AG08396 (cell line): ENCODE measurements around the gene UBE2G2.

Source experiments
- DNase-seq: peaks from one replicate; pipeline ENCODE4 v3.0.0; 2012; ENCODE audit warnings: low spot score, mixed read lengths

UBE2G2 gene

DNA sequence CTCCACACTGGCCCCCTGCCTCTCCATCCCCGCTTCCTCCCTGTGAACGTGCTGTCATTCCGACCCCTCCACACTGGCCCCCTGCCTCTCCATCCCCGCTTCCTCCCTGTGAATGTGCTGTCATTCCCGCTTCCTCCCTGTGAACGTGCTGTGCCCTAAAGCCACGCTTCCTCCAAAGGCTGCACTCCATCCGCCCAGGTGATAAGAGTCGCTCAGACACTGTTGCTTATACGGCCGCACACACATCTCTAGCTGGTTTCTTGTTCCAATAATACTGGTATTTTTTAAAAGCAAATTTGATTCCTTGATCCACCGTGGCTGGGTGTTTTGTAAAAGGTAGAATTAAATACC lies 51.0 kb downstream of the UBE2G2 start:
- no peak for DNase-seq

DNA sequence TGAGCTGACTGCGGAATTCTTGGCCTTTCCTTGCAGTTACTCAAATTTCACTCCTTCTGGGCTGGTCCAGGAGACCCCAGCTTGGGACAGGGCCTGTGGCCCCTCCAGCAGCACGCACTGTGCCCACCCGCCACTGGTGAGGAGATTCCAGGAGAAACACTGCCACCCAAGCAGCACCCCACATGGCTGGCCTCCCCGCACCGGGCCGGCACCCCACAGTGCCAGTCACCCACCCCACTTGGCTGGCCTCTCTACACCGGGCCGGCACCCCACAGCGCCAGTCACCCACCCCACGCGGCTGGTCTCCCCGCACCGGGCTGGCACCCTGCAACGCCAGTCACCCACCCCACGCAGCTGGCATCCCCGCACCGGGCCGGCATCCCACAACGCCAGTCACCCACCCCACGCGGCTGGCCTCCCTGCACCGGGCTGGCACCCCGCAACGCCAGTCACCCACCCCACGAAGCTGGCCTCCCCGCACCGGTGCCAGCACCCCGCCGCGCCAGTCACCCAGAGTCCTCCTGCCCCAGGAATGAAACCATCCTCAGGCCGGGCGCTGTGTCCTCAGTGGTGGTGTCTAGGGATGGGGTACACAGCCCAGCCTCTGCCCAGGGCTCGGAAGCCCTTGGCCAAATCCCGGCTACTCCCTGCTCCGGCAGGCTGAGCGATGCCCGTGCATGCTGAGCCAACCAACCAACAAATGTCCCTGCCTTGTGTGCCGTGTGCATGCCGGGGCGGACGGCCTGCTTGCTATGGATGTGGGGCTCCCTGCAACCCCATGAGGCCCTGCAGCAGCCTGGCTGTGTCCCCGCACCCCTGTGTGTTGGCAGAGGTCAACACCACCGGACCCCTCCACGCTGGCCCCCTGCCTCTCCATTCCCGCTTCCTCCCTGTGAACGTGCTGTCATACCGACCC lies 51.6 kb downstream of the UBE2G2 start:
- DNase-seq = no peak

DNA sequence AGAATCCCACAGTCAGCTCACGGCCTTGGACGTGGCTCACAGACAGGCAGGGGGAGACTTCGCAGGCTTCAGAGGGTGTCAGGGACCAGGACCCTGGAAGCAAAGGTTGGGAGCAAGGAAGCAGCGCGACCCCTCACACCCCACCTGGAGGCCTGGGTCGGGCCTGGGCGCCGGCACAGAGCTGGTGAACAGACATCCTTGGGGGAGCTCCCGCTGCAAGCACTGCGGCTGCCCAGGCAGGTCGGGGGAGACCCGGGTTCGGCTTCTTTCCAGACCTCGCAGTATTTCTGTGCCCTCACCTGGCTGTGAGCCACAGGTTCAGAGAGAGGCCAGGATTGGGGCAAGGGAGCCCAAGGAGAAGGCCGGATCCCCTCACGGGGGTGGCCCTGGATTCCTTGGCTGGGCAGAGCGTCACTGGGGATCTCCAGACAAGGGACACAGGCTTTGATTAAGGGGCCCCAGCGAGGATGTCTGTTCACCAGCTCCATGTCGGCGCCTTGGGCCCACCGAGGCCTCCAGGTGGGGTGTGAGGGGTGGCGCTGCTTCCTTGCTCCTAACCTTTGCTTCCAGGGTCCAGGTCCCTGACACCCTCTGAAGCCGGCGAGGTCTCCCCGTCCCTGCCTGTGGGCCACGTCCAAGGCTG lies 52.4 kb downstream of the UBE2G2 start:
- DNase-seq = no peak

DNA sequence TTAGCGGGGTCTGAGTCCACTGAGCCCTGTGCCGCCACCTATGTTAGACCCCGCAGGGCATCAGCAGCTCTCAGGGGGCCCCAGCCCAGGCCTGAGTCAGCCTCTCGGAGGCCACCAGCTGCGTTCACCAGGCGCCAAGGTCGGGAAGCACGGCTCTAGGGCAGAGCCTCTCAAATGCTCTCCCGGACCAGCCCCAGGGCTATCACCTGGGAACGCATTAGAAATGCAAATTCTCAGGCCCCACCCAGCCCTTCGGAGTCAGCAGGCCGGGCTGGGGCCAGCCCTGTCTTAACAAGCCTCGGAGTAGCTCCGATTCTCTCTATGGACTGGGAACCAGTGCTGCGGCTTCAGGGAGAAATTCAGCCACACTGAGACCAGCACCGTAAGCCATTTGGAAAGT lies 53.0 kb downstream of the UBE2G2 start:
- DNase-seq = no peak

DNA sequence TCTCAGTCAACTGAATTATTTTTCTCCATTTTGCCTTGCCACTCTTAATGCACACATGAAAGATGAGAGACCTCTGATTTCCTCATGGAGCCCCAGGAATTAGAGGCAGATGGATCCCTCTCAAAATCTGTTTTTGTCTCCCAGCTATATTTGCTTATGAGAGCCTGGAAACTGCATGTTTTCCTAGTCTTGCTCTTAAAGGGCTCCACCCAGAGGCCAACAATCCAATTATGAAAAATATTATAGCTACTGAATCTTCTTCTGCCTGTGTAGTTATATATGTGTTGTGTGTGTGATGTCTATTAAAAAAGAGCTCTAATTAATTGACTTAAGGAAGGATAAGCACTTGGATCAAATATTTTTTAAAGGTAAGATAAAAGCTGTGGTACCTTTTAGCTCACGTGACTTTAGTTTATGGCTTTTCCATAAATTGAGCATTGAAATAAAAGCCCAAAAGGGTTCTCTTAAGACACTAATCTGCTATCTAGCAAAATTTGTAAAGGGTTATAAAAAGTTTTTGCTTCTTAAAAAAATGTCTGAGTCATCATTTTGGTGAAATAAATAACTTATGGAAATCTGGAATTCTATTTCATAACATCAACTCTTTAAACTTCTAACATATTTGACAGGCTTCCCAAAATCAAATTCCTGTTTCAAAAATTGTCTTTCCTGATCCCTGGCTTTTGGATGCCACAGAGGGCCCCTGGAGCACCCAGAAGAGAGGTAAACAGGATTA lies 59.0 kb downstream of the UBE2G2 start:
- DNase-seq = no peak

DNA sequence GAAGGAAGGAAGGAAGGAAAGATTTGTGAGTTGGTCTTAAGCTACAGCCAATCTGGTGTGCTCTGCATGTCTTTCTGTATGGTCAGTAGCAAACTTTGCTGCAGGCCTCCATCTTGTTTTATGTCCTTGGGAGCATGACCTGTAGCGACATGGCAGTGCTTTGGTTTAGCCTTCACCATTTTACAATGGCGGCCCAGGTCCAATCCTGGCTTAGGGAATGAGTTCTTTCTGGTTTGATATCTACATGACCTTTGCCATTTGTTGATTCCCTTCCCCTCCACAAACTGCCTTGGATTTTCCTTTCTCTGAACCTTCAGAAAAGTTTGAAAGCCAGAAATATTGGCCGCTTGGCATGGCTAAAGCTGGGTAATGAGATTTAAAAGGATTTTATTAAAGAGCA lies 59.7 kb downstream of the UBE2G2 start:
- no peak for DNase-seq

DNA sequence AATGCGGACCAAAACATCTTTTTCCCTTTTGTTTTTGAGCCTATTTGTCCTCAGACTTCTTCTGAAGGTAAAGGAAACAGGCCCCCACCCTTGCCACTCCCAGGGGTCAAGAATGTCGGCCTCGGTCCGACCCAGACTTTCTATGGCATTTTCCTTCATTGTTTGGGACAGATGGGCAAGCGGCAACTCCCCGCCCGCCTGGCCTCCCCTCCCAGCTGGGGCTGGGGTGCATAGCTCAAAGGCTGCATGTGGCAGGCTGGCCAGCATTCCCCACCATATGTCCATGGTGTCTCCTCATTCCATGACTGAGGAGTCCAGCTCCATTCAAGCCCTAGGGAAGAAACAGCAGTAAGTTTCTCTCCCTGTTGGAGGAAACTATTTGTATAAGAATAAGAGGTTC lies 60.9 kb downstream of the UBE2G2 start:
- DNase-seq = no peak

DNA sequence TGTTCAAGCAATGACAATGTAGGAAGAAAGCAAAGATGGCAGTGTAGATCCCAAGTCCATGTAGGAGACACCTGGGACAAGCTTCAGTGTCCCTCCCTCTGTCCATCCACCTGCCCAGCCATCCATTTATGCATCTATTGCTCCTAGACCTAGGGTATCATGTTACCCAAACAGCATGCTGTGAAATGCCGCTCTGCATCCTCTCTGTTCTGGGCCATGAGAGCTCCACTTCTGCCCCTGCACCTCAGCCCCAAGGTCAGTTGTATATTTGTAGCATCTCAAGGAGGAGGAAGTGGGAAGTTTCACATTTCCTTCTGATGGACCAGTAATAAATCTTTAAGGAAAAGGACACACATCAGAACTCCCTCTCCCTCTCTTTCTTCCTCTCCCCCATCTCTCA lies 62.3 kb downstream of the UBE2G2 start:
- no peak for DNase-seq

DNA sequence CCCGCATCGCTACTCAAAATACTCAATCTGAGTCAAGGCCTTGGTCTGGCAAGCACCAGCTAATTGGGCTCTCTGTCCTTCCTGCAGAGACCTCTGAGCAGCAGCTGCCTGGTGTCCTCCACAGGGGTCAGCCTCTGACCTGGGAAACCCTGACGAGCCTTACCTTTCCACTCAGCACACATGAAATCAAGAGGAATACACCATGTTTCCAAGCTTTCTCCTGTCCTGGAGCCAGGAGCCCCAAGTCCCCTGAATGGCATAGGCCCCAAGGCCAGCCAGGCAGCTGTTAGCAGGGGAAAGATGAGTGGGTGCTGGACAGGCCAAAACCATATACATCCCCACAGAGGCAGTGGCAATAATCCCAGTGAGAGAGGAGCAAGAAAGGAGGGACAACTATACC lies 63.0 kb downstream of the UBE2G2 start:
- DNase-seq = no peak

DNA sequence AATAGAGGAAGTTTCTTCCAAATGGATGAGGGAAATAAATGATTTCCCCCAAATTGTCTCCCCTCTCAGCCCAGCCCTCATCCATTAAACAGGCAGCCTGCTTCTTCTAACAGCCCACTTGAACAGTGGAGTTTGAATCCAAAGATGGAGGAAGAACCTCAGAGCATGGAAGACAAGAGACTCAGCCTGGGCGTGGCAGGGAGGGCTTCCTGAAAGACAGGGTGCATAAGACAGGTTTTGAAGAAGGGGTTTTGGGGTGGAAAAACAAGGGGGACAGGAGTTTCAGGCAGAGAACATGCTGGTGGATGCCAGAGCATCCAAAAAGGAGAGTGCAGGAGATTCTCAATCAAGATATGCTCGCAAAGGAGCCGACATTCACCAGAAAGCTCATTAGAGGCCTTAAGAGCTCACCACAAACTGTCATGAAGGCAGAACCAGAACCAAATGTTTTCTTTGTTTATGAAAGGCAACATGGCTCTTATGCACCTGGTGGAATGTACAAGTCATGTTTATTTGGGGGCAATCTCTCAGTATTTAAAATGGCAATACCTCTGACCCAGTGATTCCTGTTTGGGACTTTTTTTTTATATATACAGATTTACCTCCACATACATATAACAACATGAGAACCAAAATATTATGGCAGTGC lies 63.8 kb downstream of the UBE2G2 start:
- DNase-seq = no peak

DNA sequence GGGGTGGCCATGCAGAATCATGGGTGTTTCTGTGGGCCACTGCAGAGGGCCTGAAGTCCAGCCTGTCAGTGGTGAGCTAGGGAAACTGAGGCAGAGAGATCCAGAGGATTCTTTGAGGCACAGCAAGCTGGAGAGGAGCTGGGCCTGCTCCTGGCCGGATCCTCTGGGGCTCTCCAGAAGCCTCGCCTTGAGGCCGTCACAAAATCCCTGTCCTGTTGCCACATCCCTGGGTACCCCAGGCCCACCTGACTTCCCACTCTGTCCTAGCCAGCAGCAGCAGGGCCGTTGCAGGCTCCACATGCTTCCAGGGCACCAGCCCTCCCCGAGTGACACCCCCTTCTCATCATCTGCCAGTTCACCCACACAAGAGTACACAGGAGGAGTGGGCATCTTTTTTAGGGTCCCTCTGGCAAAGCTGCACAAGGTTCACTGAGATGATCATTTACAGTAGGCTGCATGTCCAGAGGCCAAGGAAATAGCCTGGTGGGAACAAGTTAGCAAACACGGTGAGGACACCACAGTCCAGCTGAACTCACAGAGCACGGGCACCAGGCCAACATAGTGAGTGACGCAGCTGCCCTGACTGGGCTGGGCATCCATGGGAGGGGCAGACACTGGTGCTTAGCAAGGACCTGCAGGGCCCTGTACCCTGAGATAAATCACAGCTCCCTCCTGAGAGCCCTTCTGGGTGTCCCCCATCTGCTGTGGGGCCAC lies 65.2 kb downstream of the UBE2G2 start:
- no peak for DNase-seq

DNA sequence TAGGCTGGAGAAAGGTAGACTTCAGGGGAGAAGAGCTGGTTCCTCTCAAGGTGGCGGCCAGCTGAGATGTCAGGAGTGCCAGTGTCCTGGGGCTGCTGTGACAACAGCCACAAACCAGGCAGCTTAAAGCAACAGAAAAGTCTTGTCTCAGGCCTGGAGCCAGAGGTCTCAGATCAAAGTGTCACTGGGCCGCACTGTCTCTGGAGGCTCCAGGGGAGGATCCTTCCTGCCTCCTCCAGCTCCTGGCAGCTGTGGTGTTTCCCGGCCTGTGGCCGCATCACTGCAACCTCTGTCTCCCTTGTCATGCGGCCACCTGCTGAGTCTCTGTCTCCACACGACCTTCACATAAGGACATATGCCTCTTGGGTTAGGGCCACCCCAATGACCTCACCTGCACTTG lies 65.8 kb downstream of the UBE2G2 start:
- no peak for DNase-seq

DNA sequence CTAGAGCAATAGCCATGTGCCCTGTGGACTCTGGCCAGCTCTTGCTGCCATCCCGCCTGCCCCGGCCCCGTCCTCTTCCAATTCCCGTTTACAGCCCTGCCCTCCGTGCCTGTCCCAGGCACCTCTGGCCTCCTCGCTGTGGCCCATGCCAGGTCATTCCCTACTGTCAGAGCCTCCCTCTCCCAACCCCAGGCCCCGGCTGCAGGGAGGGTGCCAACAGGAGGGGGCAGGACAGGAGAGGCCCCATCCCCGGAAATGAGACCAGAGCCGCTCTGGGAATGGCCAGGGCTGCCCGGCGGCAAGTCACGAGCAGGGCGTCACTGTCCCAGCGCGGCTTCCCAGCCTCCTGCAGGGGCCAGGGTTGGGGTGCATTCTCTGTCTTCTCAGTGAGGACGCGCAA lies 66.8 kb downstream of the UBE2G2 start:
- DNase-seq = no peak

DNA sequence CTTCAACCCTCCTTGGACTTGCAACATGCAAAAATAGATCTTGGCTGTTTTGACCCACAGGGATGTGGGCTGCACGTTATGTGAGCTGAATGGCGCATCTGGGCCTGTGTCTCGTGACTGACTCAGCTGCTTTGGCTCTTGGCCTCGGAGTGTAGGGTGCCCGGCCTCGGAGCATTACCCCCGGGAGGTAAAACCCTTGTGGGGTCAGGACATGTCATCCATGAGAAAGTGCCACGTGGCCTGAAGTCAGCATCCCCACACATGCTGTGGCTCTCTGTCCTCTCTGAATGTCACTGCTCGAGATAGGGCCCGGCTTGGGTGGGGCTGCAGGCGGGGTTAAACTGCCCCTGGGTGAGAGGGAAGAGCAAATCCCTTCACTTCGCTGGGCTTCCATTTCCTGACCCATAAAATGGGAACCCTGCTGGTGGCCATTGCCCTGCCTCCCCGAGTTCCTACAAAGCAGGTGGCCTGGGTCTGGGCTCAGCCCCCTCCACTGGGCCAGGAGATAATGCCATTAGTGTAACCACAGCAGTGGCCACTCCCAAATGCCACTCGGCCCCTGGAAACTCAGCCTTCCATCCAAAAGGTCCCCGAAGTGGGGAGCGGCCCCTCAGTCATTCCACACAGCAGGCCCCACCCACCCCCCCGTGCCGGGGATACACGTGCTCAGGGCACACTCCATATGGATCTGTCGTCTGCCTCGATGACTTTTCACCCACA lies 67.4 kb downstream of the UBE2G2 start:
- no peak for DNase-seq

DNA sequence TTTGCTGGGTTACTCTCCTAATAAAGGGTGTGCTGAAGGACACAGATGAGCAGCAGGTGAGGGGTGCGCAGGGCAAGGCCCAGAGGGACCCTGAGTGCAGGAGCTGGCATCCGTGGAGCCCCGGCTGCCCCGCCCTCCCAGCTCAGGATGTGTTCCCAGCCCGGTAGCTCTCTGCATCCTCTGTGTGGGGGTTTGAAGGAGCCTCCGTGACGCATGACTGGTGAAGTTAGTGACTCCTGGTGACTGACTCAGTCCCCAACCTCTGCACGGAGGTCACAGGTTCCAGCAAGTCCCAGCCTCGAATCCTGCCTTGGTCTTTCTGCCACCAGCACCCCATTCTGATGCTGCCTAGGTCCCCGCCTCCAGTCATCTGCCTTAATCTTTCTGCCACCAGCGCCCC lies 68.7 kb downstream of the UBE2G2 start:
- DNase-seq = no peak

DNA sequence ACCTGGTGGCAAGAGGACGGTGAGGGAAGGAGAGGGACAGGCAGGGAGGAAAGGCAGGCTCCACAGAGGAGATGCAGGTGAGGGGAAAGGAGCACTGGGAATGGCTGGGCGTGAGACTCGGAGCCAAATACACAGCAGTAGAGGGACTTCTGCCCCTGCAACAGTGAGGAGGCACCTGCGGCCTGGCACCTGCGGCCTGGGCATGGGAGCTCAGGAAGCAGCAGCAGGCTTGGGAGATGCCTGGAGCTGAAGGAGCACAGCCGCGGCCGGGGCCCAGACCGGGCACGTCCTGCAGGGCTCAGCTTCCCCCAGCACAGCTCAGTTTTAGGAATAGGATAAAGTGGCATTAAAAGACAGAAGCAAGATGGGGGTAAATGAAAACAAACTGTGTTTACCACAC lies 69.4 kb downstream of the UBE2G2 start:
- no peak for DNase-seq

DNA sequence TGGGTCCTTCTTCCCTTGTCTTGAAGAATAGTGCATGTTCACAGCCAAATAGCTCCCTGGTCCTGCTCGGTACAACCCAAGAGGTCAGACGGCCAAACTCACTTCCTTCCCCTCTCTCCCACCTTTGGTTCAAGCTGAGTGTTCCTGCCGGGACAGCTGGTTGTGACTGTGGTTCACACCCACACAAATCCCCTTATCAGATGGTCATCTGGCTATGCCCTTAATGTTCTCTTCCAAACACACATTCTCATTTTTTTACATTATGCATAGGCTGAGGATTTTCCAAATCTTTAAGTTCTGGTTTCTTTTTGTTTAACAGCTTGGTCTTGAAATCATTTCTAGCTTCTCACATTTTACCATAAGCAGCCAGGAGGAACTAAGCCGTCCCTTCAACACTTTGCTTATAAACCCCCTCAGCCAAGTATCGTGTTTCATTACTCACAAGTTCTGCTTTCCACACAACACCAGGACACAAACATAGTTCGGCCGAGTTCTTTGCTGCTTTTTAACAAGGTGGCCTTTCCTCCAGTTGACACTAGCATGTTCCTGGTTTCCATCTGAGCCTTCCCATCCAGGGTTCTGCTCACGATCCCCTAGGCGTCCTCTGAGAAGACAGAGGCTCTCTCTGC lies 70.6 kb downstream of the UBE2G2 start:
- no peak for DNase-seq

DNA sequence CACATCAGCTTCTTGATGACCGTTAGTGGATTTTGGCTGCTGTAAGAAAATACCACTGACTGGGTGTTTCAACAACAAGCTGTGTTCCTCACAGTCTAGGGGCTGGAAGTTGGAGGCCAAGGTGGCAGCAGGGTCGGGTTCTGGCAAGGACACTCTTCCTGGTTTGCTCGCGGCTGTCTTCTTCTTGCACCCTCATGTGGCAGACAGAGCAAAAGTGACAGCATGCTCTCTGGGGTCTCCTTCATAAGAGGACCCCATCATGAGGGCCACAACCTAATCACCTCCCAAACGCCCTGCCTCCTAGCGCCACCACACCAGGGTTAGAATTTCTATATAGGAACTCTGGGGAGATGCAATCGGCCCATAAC lies 71.6 kb downstream of the UBE2G2 start:
- no peak for DNase-seq

DNA sequence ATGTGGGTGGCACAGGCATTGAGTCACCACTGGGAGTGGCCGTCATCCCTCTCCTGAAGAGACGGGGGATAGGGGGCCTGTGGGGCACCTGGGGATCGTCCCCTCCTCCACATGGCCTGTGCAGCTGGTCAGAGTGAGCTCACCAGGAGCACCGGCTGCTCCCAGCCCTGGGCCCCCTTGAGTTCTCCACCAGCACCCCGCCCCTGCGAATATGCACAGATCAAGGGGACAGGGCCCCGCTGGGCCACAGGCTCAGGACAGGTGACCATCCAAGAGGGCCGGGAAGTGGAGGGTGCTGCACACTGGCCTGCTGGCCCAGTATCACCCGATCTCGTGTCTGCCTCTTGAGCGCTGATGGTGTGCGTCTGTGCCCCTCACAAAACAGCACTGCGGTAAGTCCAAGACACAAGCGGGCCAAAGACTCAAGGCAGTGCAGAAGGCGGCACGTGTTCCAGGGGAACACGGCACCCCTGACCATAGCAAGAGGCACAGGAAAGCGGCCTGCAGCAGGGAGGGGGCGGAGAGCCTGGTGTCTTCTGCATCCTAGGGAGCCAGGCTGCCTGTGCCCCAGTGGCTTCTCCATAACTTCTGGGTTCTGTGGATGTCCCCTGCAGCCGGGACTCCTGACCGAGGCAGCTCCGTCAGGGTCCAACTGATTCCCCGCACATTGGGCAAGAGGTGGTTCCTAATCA lies 72.1 kb downstream of the UBE2G2 start:
- no peak for DNase-seq

DNA sequence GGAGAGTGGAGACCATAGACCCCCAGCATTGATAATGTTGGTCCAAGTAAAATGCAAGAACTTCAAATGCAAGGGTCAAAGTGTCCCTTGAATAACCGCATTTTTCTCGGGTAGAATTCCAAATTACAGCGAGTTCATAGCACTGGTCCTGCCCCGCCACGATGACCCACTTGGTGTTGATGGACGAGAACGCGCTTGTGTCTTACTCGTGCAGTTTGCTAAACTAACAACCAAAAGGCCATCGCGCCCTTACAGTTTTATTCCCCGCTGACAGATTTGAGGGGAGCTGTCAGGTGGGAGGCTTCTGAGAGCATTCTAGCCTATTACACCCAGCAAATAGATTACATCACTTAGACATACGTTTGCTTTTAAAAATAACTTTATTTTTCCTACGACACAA lies 72.9 kb downstream of the UBE2G2 start:
- no peak for DNase-seq
